K562 (cell line): Measurements from ENCODE around the gene CBX2. TPM values are rescaled to one million over a fixed set of nuclear protein-coding genes. Genes with fewer than 3 reads are reported as not detected.

Experiments
- CTCF ChIP-seq, 3 experiments: IDR thresholded peaks in 2 of 3; conservative IDR thresholded peaks in 1 of 3; 2 replicates each; pipeline ENCODE4 v1.5.1; 2011 to 2012; ENCODE audit warnings: low read length in 3 of 3, mild to moderate bottlenecking in 3 of 3, control low read depth in 2 of 3, improper control_type of control experiment in 1 of 3, inconsistent platforms in 1 of 3, low read depth in 1 of 3, mixed read lengths in 1 of 3, moderate library complexity in 1 of 3; ENCODE audit not compliant: insufficient read depth in 2 of 3
- MLX ChIP-seq, 2 experiments: fragments of 450-650 bp in 1 of 2; sonication (generic) in 1 of 2; formaldehyde crosslinking; conservative IDR thresholded peaks; 2 replicates each; pipeline versions ENCODE4 v1.4.0 to v1.8.1; 2020 to 2022; ENCODE audit warnings: mild to moderate bottlenecking in 1 of 2, missing genetic modification reagents in 1 of 2
- MYC ChIP-seq, 2 experiments: fragments of 250-450 bp in 1 of 2; sonication (Bioruptor Pico) in 1 of 2; IDR thresholded peaks; 2 replicates each; pipeline versions ENCODE4 v1.5.1 to v1.6.1; 2012 to 2021; ENCODE audit warnings: low read depth in 2 of 2, borderline replicate concordance in 1 of 2, improper control_type of control experiment in 1 of 2, low read length in 1 of 2, mild to moderate bottlenecking in 1 of 2, moderate library complexity in 1 of 2
- RAD21 ChIP-seq, 2 experiments: fragments of 250-450 bp in 1 of 2; fragments of 450-650 bp in 1 of 2; sonication (Bioruptor Pico) in 1 of 2; formaldehyde crosslinking in 1 of 2; IDR thresholded peaks in 1 of 2; conservative IDR thresholded peaks in 1 of 2; 2 replicates each; pipeline versions ENCODE4 v1.4.0 to v1.8.0; 2020 to 2022; ENCODE audit warnings: mild to moderate bottlenecking in 2 of 2, moderate library complexity in 1 of 2
- ZNF165 ChIP-seq: fragments of 250-450 bp; sonication (Bioruptor Pico); IDR thresholded peaks from 2 replicates; pipeline ENCODE4 v1.4.0; 2020; ENCODE audit warnings: borderline replicate concordance
- polyA plus RNA-seq, 8 experiments: library from polyadenylated mRNA; depleted of rRNA in 4 of 8; stranded (reverse) in 5 of 8; unstranded in 3 of 8; fragments of >200 nt; fragmentation: Nextera tagmentation in 2 of 8; fragmentation: Illumina TruSeq in 1 of 8; extraction: Ambion mirVana in 2 of 8; extraction: Trizol in 1 of 8; gene quantifications; 2 replicates each; pipeline versions ENCODE4 v1.2.1 to v1.2.3, GENCODE V29; 2011 to 2014; ENCODE audit warnings: inconsistent platforms in 1 of 8, missing spikeins in 1 of 8
- total RNA-seq, 7 experiments: library from RNA; depleted of rRNA in 6 of 7; stranded (reverse); fragments of >200 nt in 6 of 7; fragmentation: Illumina TruSeq in 2 of 7; extraction: Trizol in 2 of 7; gene quantifications; 2 replicates each; pipeline versions ENCODE4 v1.2.1 to v1.2.3, GENCODE V29; 2011 to 2021; ENCODE audit warnings: low replicate concordance in 1 of 7
- TF ChIP-seq, protein P1 (sequence below): fragments of 450-650 bp; formaldehyde crosslinking; IDR thresholded peaks from 2 replicates; pipeline ENCODE4 v1.4.0; 2022; ENCODE audit warnings: missing genetic modification characterization
- TF ChIP-seq, protein P2 (sequence below): fragments of 450-650 bp; IDR thresholded peaks from 2 replicates; pipeline ENCODE4 v1.6.1; 2016; ENCODE audit warnings: mild to moderate bottlenecking, moderate library complexity

CBX2 gene
- total and polyA plus RNA-seq, 9 of the 15 experiments (the other 6 are each of a cell fraction or from before 2014, with no cell fraction given), result 0.66 to 26.9 (median 13.9) TPM

GRCh38 chr17:79818026-79818758, 40.2 kb downstream of the CBX2 start (continued):
- 0 out of 4 replicates have a peak, but pooled peaks of 1 of the 2 experiments have one; percentile 16 for TF ChIP-seq RAD21 (CRISPR knock-in tag; conservative IDR thresholded peaks at IDR 0.05 in 1 of 2, IDR thresholded peaks at IDR 0.05 in 1 of 2)
- TF ChIP-seq MYC (IDR thresholded peaks at IDR 0.05; ENCODE audit: low read depth, low read length), result peak; percentile 77; the same call in 1 of the 2 replicates
- no peak for TF ChIP-seq MYC (CRISPR knock-in tag; IDR thresholded peaks at IDR 0.05; ENCODE audit: borderline replicate concordance, low read depth)
- no peak for TF ChIP-seq MLX (CRISPR knock-in tag; conservative IDR thresholded peaks at IDR 0.05)
- TF ChIP-seq, protein P1, sequence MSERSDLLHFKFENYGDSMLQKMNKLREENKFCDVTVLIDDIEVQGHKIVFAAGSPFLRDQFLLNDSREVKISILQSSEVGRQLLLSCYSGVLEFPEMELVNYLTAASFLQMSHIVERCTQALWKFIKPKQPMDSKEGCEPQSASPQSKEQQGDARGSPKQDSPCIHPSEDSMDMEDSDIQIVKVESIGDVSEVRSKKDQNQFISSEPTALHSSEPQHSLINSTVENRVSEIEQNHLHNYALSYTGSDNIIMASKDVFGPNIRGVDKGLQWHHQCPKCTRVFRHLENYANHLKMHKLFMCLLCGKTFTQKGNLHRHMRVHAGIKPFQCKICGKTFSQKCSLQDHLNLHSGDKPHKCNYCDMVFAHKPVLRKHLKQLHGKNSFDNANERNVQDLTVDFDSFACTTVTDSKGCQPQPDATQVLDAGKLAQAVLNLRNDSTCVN (CRISPR knock-in tag), result no peak
- TF ChIP-seq, protein P2, sequence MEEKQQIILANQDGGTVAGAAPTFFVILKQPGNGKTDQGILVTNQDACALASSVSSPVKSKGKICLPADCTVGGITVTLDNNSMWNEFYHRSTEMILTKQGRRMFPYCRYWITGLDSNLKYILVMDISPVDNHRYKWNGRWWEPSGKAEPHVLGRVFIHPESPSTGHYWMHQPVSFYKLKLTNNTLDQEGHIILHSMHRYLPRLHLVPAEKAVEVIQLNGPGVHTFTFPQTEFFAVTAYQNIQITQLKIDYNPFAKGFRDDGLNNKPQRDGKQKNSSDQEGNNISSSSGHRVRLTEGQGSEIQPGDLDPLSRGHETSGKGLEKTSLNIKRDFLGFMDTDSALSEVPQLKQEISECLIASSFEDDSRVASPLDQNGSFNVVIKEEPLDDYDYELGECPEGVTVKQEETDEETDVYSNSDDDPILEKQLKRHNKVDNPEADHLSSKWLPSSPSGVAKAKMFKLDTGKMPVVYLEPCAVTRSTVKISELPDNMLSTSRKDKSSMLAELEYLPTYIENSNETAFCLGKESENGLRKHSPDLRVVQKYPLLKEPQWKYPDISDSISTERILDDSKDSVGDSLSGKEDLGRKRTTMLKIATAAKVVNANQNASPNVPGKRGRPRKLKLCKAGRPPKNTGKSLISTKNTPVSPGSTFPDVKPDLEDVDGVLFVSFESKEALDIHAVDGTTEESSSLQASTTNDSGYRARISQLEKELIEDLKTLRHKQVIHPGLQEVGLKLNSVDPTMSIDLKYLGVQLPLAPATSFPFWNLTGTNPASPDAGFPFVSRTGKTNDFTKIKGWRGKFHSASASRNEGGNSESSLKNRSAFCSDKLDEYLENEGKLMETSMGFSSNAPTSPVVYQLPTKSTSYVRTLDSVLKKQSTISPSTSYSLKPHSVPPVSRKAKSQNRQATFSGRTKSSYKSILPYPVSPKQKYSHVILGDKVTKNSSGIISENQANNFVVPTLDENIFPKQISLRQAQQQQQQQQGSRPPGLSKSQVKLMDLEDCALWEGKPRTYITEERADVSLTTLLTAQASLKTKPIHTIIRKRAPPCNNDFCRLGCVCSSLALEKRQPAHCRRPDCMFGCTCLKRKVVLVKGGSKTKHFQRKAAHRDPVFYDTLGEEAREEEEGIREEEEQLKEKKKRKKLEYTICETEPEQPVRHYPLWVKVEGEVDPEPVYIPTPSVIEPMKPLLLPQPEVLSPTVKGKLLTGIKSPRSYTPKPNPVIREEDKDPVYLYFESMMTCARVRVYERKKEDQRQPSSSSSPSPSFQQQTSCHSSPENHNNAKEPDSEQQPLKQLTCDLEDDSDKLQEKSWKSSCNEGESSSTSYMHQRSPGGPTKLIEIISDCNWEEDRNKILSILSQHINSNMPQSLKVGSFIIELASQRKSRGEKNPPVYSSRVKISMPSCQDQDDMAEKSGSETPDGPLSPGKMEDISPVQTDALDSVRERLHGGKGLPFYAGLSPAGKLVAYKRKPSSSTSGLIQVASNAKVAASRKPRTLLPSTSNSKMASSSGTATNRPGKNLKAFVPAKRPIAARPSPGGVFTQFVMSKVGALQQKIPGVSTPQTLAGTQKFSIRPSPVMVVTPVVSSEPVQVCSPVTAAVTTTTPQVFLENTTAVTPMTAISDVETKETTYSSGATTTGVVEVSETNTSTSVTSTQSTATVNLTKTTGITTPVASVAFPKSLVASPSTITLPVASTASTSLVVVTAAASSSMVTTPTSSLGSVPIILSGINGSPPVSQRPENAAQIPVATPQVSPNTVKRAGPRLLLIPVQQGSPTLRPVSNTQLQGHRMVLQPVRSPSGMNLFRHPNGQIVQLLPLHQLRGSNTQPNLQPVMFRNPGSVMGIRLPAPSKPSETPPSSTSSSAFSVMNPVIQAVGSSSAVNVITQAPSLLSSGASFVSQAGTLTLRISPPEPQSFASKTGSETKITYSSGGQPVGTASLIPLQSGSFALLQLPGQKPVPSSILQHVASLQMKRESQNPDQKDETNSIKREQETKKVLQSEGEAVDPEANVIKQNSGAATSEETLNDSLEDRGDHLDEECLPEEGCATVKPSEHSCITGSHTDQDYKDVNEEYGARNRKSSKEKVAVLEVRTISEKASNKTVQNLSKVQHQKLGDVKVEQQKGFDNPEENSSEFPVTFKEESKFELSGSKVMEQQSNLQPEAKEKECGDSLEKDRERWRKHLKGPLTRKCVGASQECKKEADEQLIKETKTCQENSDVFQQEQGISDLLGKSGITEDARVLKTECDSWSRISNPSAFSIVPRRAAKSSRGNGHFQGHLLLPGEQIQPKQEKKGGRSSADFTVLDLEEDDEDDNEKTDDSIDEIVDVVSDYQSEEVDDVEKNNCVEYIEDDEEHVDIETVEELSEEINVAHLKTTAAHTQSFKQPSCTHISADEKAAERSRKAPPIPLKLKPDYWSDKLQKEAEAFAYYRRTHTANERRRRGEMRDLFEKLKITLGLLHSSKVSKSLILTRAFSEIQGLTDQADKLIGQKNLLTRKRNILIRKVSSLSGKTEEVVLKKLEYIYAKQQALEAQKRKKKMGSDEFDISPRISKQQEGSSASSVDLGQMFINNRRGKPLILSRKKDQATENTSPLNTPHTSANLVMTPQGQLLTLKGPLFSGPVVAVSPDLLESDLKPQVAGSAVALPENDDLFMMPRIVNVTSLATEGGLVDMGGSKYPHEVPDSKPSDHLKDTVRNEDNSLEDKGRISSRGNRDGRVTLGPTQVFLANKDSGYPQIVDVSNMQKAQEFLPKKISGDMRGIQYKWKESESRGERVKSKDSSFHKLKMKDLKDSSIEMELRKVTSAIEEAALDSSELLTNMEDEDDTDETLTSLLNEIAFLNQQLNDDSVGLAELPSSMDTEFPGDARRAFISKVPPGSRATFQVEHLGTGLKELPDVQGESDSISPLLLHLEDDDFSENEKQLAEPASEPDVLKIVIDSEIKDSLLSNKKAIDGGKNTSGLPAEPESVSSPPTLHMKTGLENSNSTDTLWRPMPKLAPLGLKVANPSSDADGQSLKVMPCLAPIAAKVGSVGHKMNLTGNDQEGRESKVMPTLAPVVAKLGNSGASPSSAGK, result peak; percentile 70
- TF ChIP-seq CTCF (IDR thresholded peaks at IDR 0.05 in 2 of 3, conservative IDR thresholded peaks at IDR 0.05 in 1 of 3; ENCODE audit: insufficient read depth in 2 of 3, low read depth in 1 of 3, low read length in 3 of 3), result 0 out of 6 replicates have a peak, but pooled peaks of 2 of the 3 experiments have one; percentile 18 to 30
- no peak for TF ChIP-seq ZNF165 (CRISPR knock-in tag)
